IMR-90 (cell line): Measurements from ENCODE around the gene SLC25A21. TPM values are rescaled to one million over a fixed set of nuclear protein-coding genes. Genes with fewer than 3 reads are reported as not detected.

Experiments used
- ATAC-seq: fragments of 200-7000 bp; cut with Tn5 transposase; 2 replicates; pipeline ENCODE4 v1.9.1; 2020; ENCODE audit warnings: low read depth, mild to moderate bottlenecking, moderate library complexity
- BruUV-seq: library from RNA; stranded (reverse); fragments of 400-500 nt; replicated peaks from 2 replicates; lab custom pipeline; 2021; lab: Mats Ljungman, UMichigan
- CTCF ChIA-PET: fragments of 300-600 bp; formaldehyde crosslinking; extraction: SDS; loops from one replicate; lab custom pipeline; 2021; ENCODE audit warnings: antibody characterized with exemption; lab: Yijun Ruan, JAX
- POLR2A ChIA-PET: fragments of 300-600 bp; sonication (Branson Sonifier 250); formaldehyde crosslinking; loops from one replicate; lab custom pipeline; 2022; ENCODE audit warnings: antibody characterized with exemption; ENCODE audit not compliant: unreplicated experiment; lab: Charles Lee
- DNase-seq: peaks from one replicate; pipeline ENCODE4 v3.0.0; 2013
- H2AFZ ChIP-seq: replicated peaks from 2 replicates; pipeline ENCODE3; 2013; ENCODE audit warnings: low read length, mild to moderate bottlenecking; ENCODE audit not compliant: poor library complexity
- H2AK5ac ChIP-seq: 2 replicates; pipeline ENCODE4 v1.6.1; 2013; ENCODE audit warnings: low read depth, low read length, inconsistent platforms
- H2AK9ac ChIP-seq: replicated peaks from 2 replicates; pipeline ENCODE3; 2013; ENCODE audit warnings: mild to moderate bottlenecking, low read depth, low read length, moderate library complexity; ENCODE audit not compliant: poor library complexity
- H2BK120ac ChIP-seq: 2 replicates; pipeline ENCODE4 v1.6.1; 2013; ENCODE audit warnings: low read depth, low read length, inconsistent platforms
- H2BK15ac ChIP-seq: 3 replicates; pipeline ENCODE4 v1.6.1; 2013; ENCODE audit warnings: low read depth, low read length, inconsistent platforms
- H2BK20ac ChIP-seq: 2 replicates; pipeline ENCODE4 v1.6.1; 2013; ENCODE audit warnings: low read depth, mild to moderate bottlenecking, inconsistent platforms, low read length, moderate library complexity
- H2BK5ac ChIP-seq: 2 replicates; pipeline ENCODE4 v1.6.1; 2013; ENCODE audit warnings: mild to moderate bottlenecking, low read depth, low read length, inconsistent platforms; ENCODE audit not compliant: poor library complexity, severe bottlenecking
- H3K14ac ChIP-seq: replicated peaks from 2 replicates; pipeline ENCODE4 v1.6.1; 2013; ENCODE audit warnings: low read depth, low read length, inconsistent platforms
- H3K18ac ChIP-seq: 2 replicates; pipeline ENCODE4 v1.6.1; 2013; ENCODE audit warnings: low read depth, low read length, control low read depth
- H3K23ac ChIP-seq: 2 replicates; pipeline ENCODE4 v1.6.1; 2013; ENCODE audit warnings: low read depth, low read length, inconsistent platforms
- H3K27ac ChIP-seq: 2 replicates; pipeline ENCODE4 v1.5.1; 2013; ENCODE audit warnings: mild to moderate bottlenecking, control low read depth, low read length; ENCODE audit not compliant: insufficient read depth
- H3K27me3 ChIP-seq: 2 replicates; pipeline ENCODE4 v1.6.1; 2013; ENCODE audit warnings: low read length; ENCODE audit not compliant: control insufficient read depth, insufficient read depth
- H3K36me3 ChIP-seq: 2 replicates; pipeline ENCODE4 v1.6.1; 2013; ENCODE audit warnings: low read length, mixed read lengths; ENCODE audit not compliant: control insufficient read depth, insufficient read depth
- H3K4ac ChIP-seq: 2 replicates; pipeline ENCODE4 v1.6.1; 2013; ENCODE audit warnings: low read depth, low read length, inconsistent platforms
- H3K4me1 ChIP-seq: 2 replicates; pipeline ENCODE4 v1.6.1; 2013; ENCODE audit warnings: low read length, mixed read lengths; ENCODE audit not compliant: control insufficient read depth, insufficient read depth
- H3K4me2 ChIP-seq: 2 replicates; pipeline ENCODE4 v1.6.1; 2013; ENCODE audit warnings: low read depth, mild to moderate bottlenecking, control low read depth, low read length, moderate library complexity
- H3K4me3 ChIP-seq: 2 replicates; pipeline ENCODE4 v1.5.1; 2013; ENCODE audit warnings: low read depth, mild to moderate bottlenecking, control low read depth, low read length, moderate library complexity; ENCODE audit not compliant: insufficient read depth
- H3K56ac ChIP-seq: 2 replicates; pipeline ENCODE4 v1.6.1; 2013; ENCODE audit warnings: low read length, inconsistent platforms; ENCODE audit not compliant: insufficient read depth; ENCODE audit errors: extremely low read depth
- H3K79me1 ChIP-seq, 2 experiments: 2 replicates each; pipeline ENCODE4 v1.6.1; 2013; ENCODE audit warnings: low read length in 2 of 2, inconsistent platforms in 1 of 2, low read depth in 1 of 2
- H3K9ac ChIP-seq: 2 replicates; pipeline ENCODE4 v1.6.1; 2013; ENCODE audit warnings: low read depth, low read length, control low read depth
- H3K9me1 ChIP-seq: 2 replicates; pipeline ENCODE4 v1.6.1; 2013; ENCODE audit warnings: low read length, inconsistent platforms; ENCODE audit not compliant: insufficient read depth
- H3K9me3 ChIP-seq: 2 replicates; pipeline ENCODE4 v1.6.1; 2013; ENCODE audit warnings: low read length; ENCODE audit not compliant: control insufficient read depth, insufficient read depth
- H4K20me1 ChIP-seq: 2 replicates; pipeline ENCODE4 v1.6.1; 2013; ENCODE audit warnings: low read length, inconsistent platforms; ENCODE audit not compliant: insufficient read depth
- H4K5ac ChIP-seq: 2 replicates; pipeline ENCODE4 v1.6.1; 2013; ENCODE audit warnings: mild to moderate bottlenecking, low read depth, low read length, control low read depth
- H4K8ac ChIP-seq, 2 experiments: 2 replicates each; pipeline ENCODE4 v1.6.1; 2013; ENCODE audit warnings: low read depth in 2 of 2, low read length in 2 of 2, control low read depth in 1 of 2, inconsistent platforms in 1 of 2
- H4K91ac ChIP-seq: 2 replicates; pipeline ENCODE4 v1.6.1; 2013; ENCODE audit warnings: low read depth, low read length, inconsistent platforms; ENCODE audit not compliant: insufficient read depth
- BHLHE40 ChIP-seq: fragments of 150-350 bp; IDR thresholded peaks from 2 replicates; pipeline ENCODE4 v1.6.1; 2016; ENCODE audit warnings: mild to moderate bottlenecking, low read depth, low read length
- CEBPB ChIP-seq: IDR thresholded peaks from 2 replicates; pipeline ENCODE4 v1.6.1; 2012; ENCODE audit warnings: low read depth, low read length, improper control_type of control experiment
- CHD1 ChIP-seq: IDR thresholded peaks from 2 replicates; pipeline ENCODE4 v1.6.1; 2012; ENCODE audit warnings: low read depth, low read length, improper control_type of control experiment
- FOS ChIP-seq: fragments of 150-350 bp; IDR thresholded peaks from 2 replicates; pipeline ENCODE4 v1.6.1; 2016; ENCODE audit warnings: low read depth, low read length
- MAFK ChIP-seq: IDR thresholded peaks from 2 replicates; pipeline ENCODE4 v1.6.1; 2012; ENCODE audit warnings: low read depth, low read length, improper control_type of control experiment
- MXI1 ChIP-seq: IDR thresholded peaks from 2 replicates; pipeline ENCODE4 v1.6.1; 2012; ENCODE audit warnings: low read depth, mild to moderate bottlenecking, low read length, moderate library complexity, borderline replicate concordance
- NFE2L2 ChIP-seq: fragments of 150-350 bp; IDR thresholded peaks from 2 replicates; pipeline ENCODE4 v1.6.1; 2016; ENCODE audit warnings: low read depth, mild to moderate bottlenecking, low read length
- POLR2A ChIP-seq: IDR thresholded peaks from 2 replicates; pipeline ENCODE4 v1.6.1; 2012; ENCODE audit warnings: mild to moderate bottlenecking, low read depth, low read length
- RAD21 ChIP-seq: IDR thresholded peaks from 2 replicates; pipeline ENCODE4 v1.6.1; 2012; ENCODE audit warnings: low read length, improper control_type of control experiment
- RCOR1 ChIP-seq: IDR thresholded peaks from 2 replicates; pipeline ENCODE4 v1.6.1; 2012; ENCODE audit warnings: mild to moderate bottlenecking, low read length, improper control_type of control experiment; ENCODE audit not compliant: insufficient replicate concordance
- RFX5 ChIP-seq: IDR thresholded peaks from 2 replicates; pipeline ENCODE4 v1.8.0; 2012; ENCODE audit warnings: low read depth, mild to moderate bottlenecking, low read length, moderate library complexity
- SMC3 ChIP-seq: fragments of 150-350 bp; IDR thresholded peaks from 2 replicates; pipeline ENCODE4 v1.6.1; 2016; ENCODE audit warnings: low read depth, mild to moderate bottlenecking, antibody characterized with exemption, low read length, moderate library complexity
- USF2 ChIP-seq: fragments of 150-350 bp; IDR thresholded peaks from 2 replicates; pipeline ENCODE4 v1.6.1; 2017; ENCODE audit warnings: mild to moderate bottlenecking, antibody characterized with exemption, low read length, low read depth
- WGBS, 2 experiments: methylation state at CpG; one replicate each; pipeline versions ENCODE4 v1.1.5 to v1.1.7; 2013; ENCODE audit warnings: missing lambda C conversion rate in 2 of 2; ENCODE audit not compliant: insufficient read length in 1 of 2; ENCODE audit errors: extremely low coverage in 2 of 2; 5-methylcytosine and 5-hydroxymethylcytosine counted together
- dilution Hi-C: fragments of 300-500 bp; cut with HindIII; formaldehyde crosslinking; loops from one replicate; pipeline ENCODE4 v1.14.3; 2018; ENCODE audit warnings: low sequenced_read_pairs; ENCODE audit not compliant: unreplicated experiment
- in situ Hi-C: fragments of 300-500 bp; cut with MboI; formaldehyde crosslinking; loops from 3 replicates; pipeline ENCODE4 v1.14.3; 2019; ENCODE audit warnings: low sequenced_read_pairs, inconsistent platforms, mixed read lengths
- intact Hi-C: fragments of 100-400 bp; cut with micrococcal nuclease; formaldehyde crosslinking; loops from 2 replicates; pipeline ENCODE4 v1.10.0; 2022
- polyA plus RNA-seq, 3 experiments: library from polyadenylated mRNA; depleted of rRNA; stranded (reverse); fragments of >200 nt; gene quantifications; 2 replicates each; pipeline ENCODE4 v1.2.3, GENCODE V29; 2012; ENCODE audit warnings: low replicate concordance in 1 of 3
- total RNA-seq: library from RNA; depleted of rRNA; stranded (reverse); fragments of >200 nt; gene quantifications from 2 replicates; pipeline ENCODE4 v1.2.3, GENCODE V29; 2012

The SLC25A21 gene
- total and polyA plus RNA-seq, 2 of the 4 experiments (the other 2 are of a cell fraction): 0.62 to 0.90 TPM

GRCh38 chr14:36818246-36818645 lies 354.2 kb downstream of the SLC25A21 start:
- Histone ChIP-seq H3K27me3 (no peaks in the 10 kb centered on the region), H3K27ac (no peak overlapping the region), H2BK120ac (no peak overlapping the region), H3K9me3 (no peaks in the 10 kb centered on the region), H3K14ac (no peak overlapping the region), H3K9me1 (no peaks in the 10 kb centered on the region), H4K20me1 (no peaks in the 10 kb centered on the region), H2AK9ac (no peak overlapping the region), H2AK5ac (no peak overlapping the region), H3K4me2 (no peak overlapping the region), H4K5ac (no peak overlapping the region), H4K91ac (no peak overlapping the region), H3K18ac (no peak overlapping the region), H3K4me3 (no peak overlapping the region), H3K9ac (no peak overlapping the region), H2BK20ac (no peak overlapping the region), H2AFZ (no peak overlapping the region), H2BK5ac (no peak overlapping the region), H3K56ac (no peak overlapping the region), H3K4ac (no peak overlapping the region), H3K23ac (no peak overlapping the region), H2BK15ac (no peak overlapping the region), H3K36me3 (no peaks in the 10 kb centered on the region), H4K8ac (no peak overlapping the region), H3K79me1 (no peaks in the 10 kb centered on the region), H3K4me1 (no peaks in the 10 kb centered on the region)
- in situ Hi-C loops (no loop called here), intact Hi-C loops (no loop called here), dilution Hi-C loops (no loop called here)
- no peak for TF ChIP-seq USF2
- no peak for TF ChIP-seq CEBPB
- no peak for TF ChIP-seq RFX5
- no peak for TF ChIP-seq RCOR1
- no peak for TF ChIP-seq MAFK
- TF ChIP-seq POLR2A: no peak
- no peak for TF ChIP-seq SMC3
- TF ChIP-seq MXI1: no peak
- no peak for TF ChIP-seq RAD21
- TF ChIP-seq BHLHE40: no peak
- no peak for TF ChIP-seq NFE2L2
- TF ChIP-seq FOS: no peak
- no peak for TF ChIP-seq CHD1
- ATAC-seq: no peak
- no CpG with 5 or more reads among the region's 2 CpGs for WGBS, 2 experiments
- DNase-seq: no peak
- ChIA-PET CTCF (no interaction called here), POLR2A (no interaction called here)
- no TSS peak for BruUV-seq
